A673 (cell line): ENCODE results near the gene NDFIP2. TPM values are rescaled to one million over a fixed set of nuclear protein-coding genes. Genes with fewer than 3 reads are reported as not detected.

Experiments
- BruUV-seq: library from RNA; stranded (reverse); fragments of 400-500 nt; replicated peaks from 2 replicates; lab custom pipeline; 2021; lab: Mats Ljungman, UMichigan
- CTCF ChIA-PET: fragments of 300-600 bp; sonication (Branson Sonifier 250); formaldehyde crosslinking; loops from one replicate; lab custom pipeline; 2022; ENCODE audit warnings: antibody characterized with exemption; lab: Charles Lee
- POLR2A ChIA-PET: fragments of 300-600 bp; sonication (Branson Sonifier 250); formaldehyde crosslinking; loops from one replicate; lab custom pipeline; 2022; ENCODE audit warnings: antibody characterized with exemption; ENCODE audit not compliant: low non-redundant PET; lab: Charles Lee
- DNase-seq: peaks from one replicate; pipeline ENCODE4 v3.0.0-alpha.2; 2015; ENCODE audit warnings: low spot score
- H3K27ac ChIP-seq: fragments of 200-600 bp; sonication (generic); 2 replicates; pipeline ENCODE4 v1.5.1; 2016; ENCODE audit warnings: mixed run types, low read depth, mild to moderate bottlenecking, mixed read lengths, antibody characterized with exemption, low read length; ENCODE audit not compliant: poor library complexity, severe bottlenecking
- H3K27me3 ChIP-seq: fragments of 200-600 bp; sonication (generic); replicated peaks from 2 replicates; pipeline ENCODE4 v1.6.1; 2017; ENCODE audit warnings: mixed run types, low read depth, mild to moderate bottlenecking, mixed read lengths, antibody characterized with exemption, low read length; ENCODE audit not compliant: insufficient read depth, poor library complexity
- H3K36me3 ChIP-seq: fragments of 200-600 bp; sonication (generic); 2 replicates; pipeline ENCODE4 v1.6.1; 2016; ENCODE audit warnings: mixed run types, mild to moderate bottlenecking, mixed read lengths, antibody characterized with exemption, low read length; ENCODE audit not compliant: insufficient read depth, poor library complexity, severe bottlenecking
- H3K4me1 ChIP-seq: fragments of 200-600 bp; sonication (generic); 2 replicates; pipeline ENCODE4 v1.6.1; 2017; ENCODE audit warnings: mixed run types, mild to moderate bottlenecking, mixed read lengths, antibody characterized with exemption, low read length; ENCODE audit not compliant: insufficient read depth, poor library complexity, severe bottlenecking
- H3K4me3 ChIP-seq: fragments of 200-600 bp; sonication (generic); 2 replicates; pipeline ENCODE4 v1.5.1; 2016; ENCODE audit warnings: low read depth, mixed run types, mild to moderate bottlenecking, mixed read lengths, low read length; ENCODE audit not compliant: poor library complexity, severe bottlenecking
- H3K9me3 ChIP-seq: fragments of 200-600 bp; sonication (generic); 2 replicates; pipeline ENCODE4 v1.6.1; 2016; ENCODE audit warnings: mixed run types, low read depth, mild to moderate bottlenecking, mixed read lengths, antibody characterized with exemption, low read length; ENCODE audit not compliant: poor library complexity, severe bottlenecking
- CTCF ChIP-seq: fragments of 300-800, 200-600 bp; sonication (generic); conservative IDR thresholded peaks from 2 replicates; pipeline ENCODE4 v1.5.1; 2017; ENCODE audit warnings: low read depth, mild to moderate bottlenecking, antibody characterized with exemption, low read length, moderate library complexity, mixed read lengths
- EZH2 ChIP-seq: fragments of 200-600 bp; sonication (generic); IDR thresholded peaks from 2 replicates; pipeline ENCODE4 v1.6.1; 2017; ENCODE audit warnings: borderline replicate concordance, low read depth, mild to moderate bottlenecking, mixed read lengths, antibody characterized with exemption, low read length; ENCODE audit not compliant: poor library complexity, severe bottlenecking
- intact Hi-C: fragments of 100-400 bp; cut with micrococcal nuclease; formaldehyde crosslinking; loops from one replicate; pipeline ENCODE4 v1.10.0; 2022; ENCODE audit not compliant: unreplicated experiment
- total RNA-seq: library from RNA; stranded (reverse); gene quantifications from 2 replicates; pipeline ENCODE4 v1.2.3, GENCODE V29; 2021

NDFIP2 gene
- total RNA-seq, 1 experiment from 2014 or later = 34.0 TPM

- no peak overlapping the region for H3K4me3 ChIP-seq
- no peaks in the 10 kb centered on the region for H3K36me3 ChIP-seq
- H3K27ac ChIP-seq = no peak overlapping the region
- no peaks in the 10 kb centered on the region for H3K27me3 ChIP-seq
- no peaks in the 10 kb centered on the region for H3K9me3 ChIP-seq
- intact Hi-C loops = no loop called here
- BruUV-seq = no TSS peak
- TF ChIP-seq CTCF (no peak), EZH2 (no peak)
- ChIA-PET CTCF (no interaction called here), POLR2A (no interaction called here)
- DNase-seq = no peak
- no peaks in the 10 kb centered on the region for H3K4me1 ChIP-seq
These were observed 46.4 kb upstream of the NDFIP2 start for GRCh38 chr13:79434556-79434955.

- intact Hi-C loops = no loop called here
- BruUV-seq = no TSS peak
- Histone ChIP-seq H3K9me3 (no peaks in the 10 kb centered on the region), H3K36me3 (no peaks in the 10 kb centered on the region), H3K27ac (no peak overlapping the region), H3K27me3 (no peaks in the 10 kb centered on the region), H3K4me3 (no peak overlapping the region), H3K4me1 (no peaks in the 10 kb centered on the region)
- ChIA-PET CTCF (no interaction called here), POLR2A (no interaction called here)
- no peak for DNase-seq
- TF ChIP-seq CTCF (no peak), EZH2 (no peak)
These were observed 45.4 kb upstream of the NDFIP2 start for GRCh38 chr13:79435561-79435990.

- CTCF ChIA-PET = no interaction called here
- POLR2A ChIA-PET = no interaction called here
These were observed 41.7 kb upstream of the NDFIP2 start for GRCh38 chr13:79439275-79439674.

More at GRCh38 chr13:79439275-79439674, 41.7 kb upstream of the NDFIP2 start:
- no TSS peak for BruUV-seq
- Histone ChIP-seq H3K27me3 (no peaks in the 10 kb centered on the region), H3K4me3 (no peak overlapping the region), H3K36me3 (no peaks in the 10 kb centered on the region), H3K9me3 (no peaks in the 10 kb centered on the region), H3K27ac (no peak overlapping the region), H3K4me1 (no peaks in the 10 kb centered on the region)
- TF ChIP-seq CTCF (no peak), EZH2 (no peak)
- no peak for DNase-seq
- intact Hi-C loops = no loop called here
